Gastroesophageal sphincter (tissue), 3 donors: ENCODE results near the gene SEC24D.

Source experiments
- CTCF ChIP-seq, 4 experiments: fragments of 200-600 bp in 2 of 4; fragments of 450-650 bp in 2 of 4; sonication (generic) in 1 of 4; IDR thresholded peaks; one replicate each; pipeline ENCODE4 v1.5.1; 2017 to 2019; ENCODE audit warnings: antibody characterized with exemption in 4 of 4, mild to moderate bottlenecking in 2 of 4, moderate library complexity in 2 of 4
- POLR2A ChIP-seq, 2 donors: fragments of 450-650 bp; IDR thresholded peaks; one replicate each; pipeline ENCODE4 v1.6.1; 2017; ENCODE audit warnings: antibody characterized with exemption in 2 of 2, mild to moderate bottlenecking in 2 of 2, moderate library complexity in 1 of 2

GRCh38 chr4:118825799-118826198 lies 10.1 kb downstream of the SEC24D start:
- TF ChIP-seq CTCF (IDR thresholded peaks at IDR 0.05) (no peak), POLR2A (IDR thresholded peaks at IDR 0.05) (no peak)
